Measurements from ENCODE around the gene AOAH.
"Not testable (repeated sequence)": the region's sequence is repeated elsewhere in the genome, so short reads cannot be mapped to it uniquely, and the experiment has no call there.

AOAH gene

GRCh38 chr7:36474283-36475010 lies 249.8 kb downstream of the AOAH start:
- no peak for DNase-seq (ENCODE audit: low read depth in 1 of 2, low spot score in 1 of 2)

GRCh38 chr7:36473454-36474282 lies 250.6 kb downstream of the AOAH start:
- DNase-seq (ENCODE audit: low read depth in 1 of 2, low spot score in 1 of 2) = peak in 1 of 2 donors; percentile 3

GRCh38 chr7:36472141-36472729 lies 252.1 kb downstream of the AOAH start:
- no peak for DNase-seq (ENCODE audit: low read depth in 1 of 2, low spot score in 1 of 2)

GRCh38 chr7:36469236-36469635 lies 255.1 kb downstream of the AOAH start:
- no peak for DNase-seq (ENCODE audit: low read depth in 1 of 2, low spot score in 1 of 2)

- DNase-seq (ENCODE audit: low read depth in 1 of 2, low spot score in 1 of 2) = no peak
Measured at GRCh38 chr7:36468370-36469101, 255.8 kb downstream of the AOAH start.

GRCh38 chr7:36466001-36466400 lies 258.3 kb downstream of the AOAH start:
- not testable (repeated sequence) for DNase-seq (ENCODE audit: low read depth in 1 of 2, low spot score in 1 of 2)

GRCh38 chr7:36464271-36464670 lies 260.0 kb downstream of the AOAH start:
- DNase-seq (ENCODE audit: low read depth in 1 of 2, low spot score in 1 of 2) = no peak
